ENCODE measurements around the gene CNTN5.

DNA sequence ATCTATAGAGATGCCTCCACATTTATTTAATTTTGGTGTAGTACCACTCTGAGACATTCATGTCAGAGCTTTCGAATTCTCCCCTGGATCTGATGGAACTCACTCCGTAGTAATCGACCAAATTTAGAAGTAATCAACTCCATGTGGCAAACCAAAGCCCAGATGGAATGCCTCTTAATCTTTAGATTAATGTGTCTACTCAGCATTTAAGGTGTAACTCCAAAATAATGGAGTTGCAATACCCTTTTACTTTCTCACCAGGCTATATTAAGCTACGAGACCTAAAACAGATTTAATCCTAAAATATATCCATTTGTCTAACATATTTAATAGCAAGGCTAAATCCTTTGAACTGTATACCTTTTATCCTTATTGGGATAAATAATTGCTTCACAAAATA lies 473.3 kb downstream of the CNTN5 start:
- TF ChIP-seq, protein P1, sequence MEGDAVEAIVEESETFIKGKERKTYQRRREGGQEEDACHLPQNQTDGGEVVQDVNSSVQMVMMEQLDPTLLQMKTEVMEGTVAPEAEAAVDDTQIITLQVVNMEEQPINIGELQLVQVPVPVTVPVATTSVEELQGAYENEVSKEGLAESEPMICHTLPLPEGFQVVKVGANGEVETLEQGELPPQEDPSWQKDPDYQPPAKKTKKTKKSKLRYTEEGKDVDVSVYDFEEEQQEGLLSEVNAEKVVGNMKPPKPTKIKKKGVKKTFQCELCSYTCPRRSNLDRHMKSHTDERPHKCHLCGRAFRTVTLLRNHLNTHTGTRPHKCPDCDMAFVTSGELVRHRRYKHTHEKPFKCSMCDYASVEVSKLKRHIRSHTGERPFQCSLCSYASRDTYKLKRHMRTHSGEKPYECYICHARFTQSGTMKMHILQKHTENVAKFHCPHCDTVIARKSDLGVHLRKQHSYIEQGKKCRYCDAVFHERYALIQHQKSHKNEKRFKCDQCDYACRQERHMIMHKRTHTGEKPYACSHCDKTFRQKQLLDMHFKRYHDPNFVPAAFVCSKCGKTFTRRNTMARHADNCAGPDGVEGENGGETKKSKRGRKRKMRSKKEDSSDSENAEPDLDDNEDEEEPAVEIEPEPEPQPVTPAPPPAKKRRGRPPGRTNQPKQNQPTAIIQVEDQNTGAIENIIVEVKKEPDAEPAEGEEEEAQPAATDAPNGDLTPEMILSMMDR (IDR thresholded peaks at IDR 0.05; ENCODE audit: poor library complexity): no peak
- no peak for TF ChIP-seq EZH2 (IDR thresholded peaks at IDR 0.05; ENCODE audit: borderline replicate concordance)

Measured in hepatocyte (in vitro differentiated cells).